ENCODE data around the gene COMP. TPM values are rescaled to one million over a fixed set of nuclear protein-coding genes. Genes with fewer than 3 reads are reported as not detected.

COMP gene
- polyA plus RNA-seq, 1 experiment, result 9.2 TPM

DNA sequence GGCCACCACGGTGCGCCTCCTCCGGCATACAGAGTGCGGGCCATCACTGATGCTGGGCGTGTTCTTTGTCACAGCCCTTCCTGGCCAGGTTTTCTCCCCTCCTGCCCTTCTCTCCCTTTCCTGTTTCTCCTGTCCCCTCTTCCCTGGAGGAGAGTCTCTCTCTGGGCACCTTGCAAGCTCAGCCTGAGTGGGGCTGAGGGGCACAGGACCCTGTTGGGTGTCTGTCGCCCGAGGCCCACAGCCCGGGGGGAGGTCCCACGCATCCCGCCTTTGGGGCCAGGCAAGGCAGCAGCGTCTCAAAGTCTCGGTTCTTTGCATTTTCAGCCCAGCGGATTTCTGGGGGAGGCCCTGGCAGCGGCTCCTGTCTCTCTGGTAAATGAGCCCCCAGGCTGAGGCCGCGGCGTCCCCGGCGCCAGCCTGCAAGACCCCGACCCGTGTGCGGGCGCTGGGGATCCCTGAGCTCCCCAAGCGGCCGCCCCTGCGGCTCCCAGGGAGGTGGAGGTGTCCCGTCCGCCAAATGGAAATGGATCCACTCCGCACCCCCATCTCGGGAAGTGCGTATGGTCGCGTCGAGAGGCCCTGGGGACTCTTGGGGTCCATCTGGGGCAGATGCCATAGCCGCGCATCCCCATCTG, 47.2 kb downstream of the COMP start:
- DNase-seq (ENCODE audit: low read depth), result no peak
- H3K36me3 ChIP-seq (ENCODE audit: control insufficient read depth, insufficient read depth, low read length), result no peaks in the 10 kb centered on the region; the same call in 1 of the 2 replicates
- H3K27me3 ChIP-seq (ENCODE audit: control insufficient read depth, insufficient read depth, low read length), result no peaks in the 10 kb centered on the region
- no peak overlapping the region for H3K4me3 ChIP-seq (ENCODE audit: low read depth, low read length)
- CTCF ChIA-PET, result no interaction called here
- TF ChIP-seq CTCF (IDR thresholded peaks at IDR 0.05; ENCODE audit: insufficient read depth, low read depth, low read length), result no peak
- POLR2A ChIA-PET, result no interaction called here

DNA sequence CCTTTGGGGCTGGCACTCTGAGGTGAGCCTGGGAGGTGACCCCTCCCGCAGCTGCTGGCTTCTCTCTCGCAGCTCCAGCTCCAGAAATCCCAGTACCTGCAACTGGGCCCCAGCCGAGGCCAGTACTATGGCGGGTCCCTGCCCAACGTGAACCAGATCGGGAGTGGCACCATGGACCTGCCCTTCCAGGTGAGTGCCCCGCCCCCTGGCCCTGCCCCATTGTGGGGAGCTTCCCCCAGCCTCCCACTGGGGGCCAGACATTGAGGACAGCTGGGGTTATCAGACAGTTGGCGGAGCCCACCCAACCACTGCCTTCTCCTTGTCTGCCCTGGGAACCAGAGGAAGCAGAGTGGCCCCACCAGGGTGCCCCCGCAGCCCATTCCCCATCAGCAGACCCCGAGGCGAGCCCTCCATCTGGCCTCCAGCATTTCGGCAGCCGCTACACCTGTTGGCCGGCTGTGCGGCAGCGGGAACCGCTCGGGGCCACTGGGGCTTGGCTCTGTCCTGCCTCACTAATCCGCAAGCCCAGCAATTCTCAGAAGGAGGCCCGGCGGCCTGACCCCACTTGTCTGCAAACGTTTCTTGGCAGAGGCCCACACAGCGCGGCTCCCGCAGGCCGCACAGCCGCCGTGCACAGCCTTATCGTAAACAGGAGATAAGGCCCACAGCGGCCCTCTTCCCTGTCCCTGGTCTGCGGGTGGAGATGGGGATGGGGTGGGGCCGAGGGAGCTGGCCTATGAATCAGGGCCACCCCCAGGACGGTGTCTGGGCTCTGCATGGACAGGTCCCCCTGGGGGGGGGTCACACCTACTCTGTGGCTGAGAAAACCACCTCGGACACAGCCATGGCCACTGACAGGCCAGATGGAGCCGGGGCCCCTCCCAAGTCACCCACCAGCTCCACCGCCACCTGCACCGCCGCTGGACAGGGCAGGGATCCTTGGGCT, 48.0 kb downstream of the COMP start:
- CTCF ChIA-PET, result no interaction called here
- Histone ChIP-seq H3K36me3 (ENCODE audit: control insufficient read depth, insufficient read depth, low read length) (no peaks in the 10 kb centered on the region; the same call in 1 of the 2 replicates), H3K27me3 (ENCODE audit: control insufficient read depth, insufficient read depth, low read length) (no peaks in the 10 kb centered on the region), H3K4me3 (ENCODE audit: low read depth, low read length) (no peak overlapping the region)
- DNase-seq (ENCODE audit: low read depth), result no peak
- POLR2A ChIA-PET, result no interaction called here
- TF ChIP-seq CTCF (IDR thresholded peaks at IDR 0.05; ENCODE audit: insufficient read depth, low read depth, low read length), result no peak

DNA sequence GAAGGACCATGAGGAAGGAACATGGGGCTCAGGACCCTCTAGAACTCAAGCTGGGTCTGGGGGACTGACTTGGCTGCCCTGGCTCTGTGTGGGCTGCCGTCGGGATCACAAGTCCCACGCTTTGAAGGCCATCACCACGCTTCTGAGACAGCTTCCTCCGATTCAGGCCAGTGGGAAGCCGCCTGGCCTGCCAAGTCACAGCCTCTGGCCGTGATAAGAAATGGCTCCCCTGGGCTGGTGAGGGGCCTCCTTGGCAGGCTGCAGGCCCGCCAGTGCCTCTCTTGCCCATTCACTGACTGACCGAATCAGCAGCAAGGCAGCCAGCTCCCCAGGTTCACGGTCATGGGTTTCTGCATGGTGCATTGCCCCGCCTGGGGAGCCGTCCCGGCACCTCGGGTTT, 48.8 kb downstream of the COMP start:
- no peaks in the 10 kb centered on the region for H3K27me3 ChIP-seq (ENCODE audit: control insufficient read depth, insufficient read depth, low read length)
- CTCF ChIA-PET, result no interaction called here
- DNase-seq (ENCODE audit: low read depth), result no peak
- no peak overlapping the region for H3K4me3 ChIP-seq (ENCODE audit: low read depth, low read length)
- POLR2A ChIA-PET, result no interaction called here
- H3K36me3 ChIP-seq (ENCODE audit: control insufficient read depth, insufficient read depth, low read length), result no peaks in the 10 kb centered on the region; the same call in 1 of the 2 replicates
- no peak for TF ChIP-seq CTCF (IDR thresholded peaks at IDR 0.05; ENCODE audit: insufficient read depth, low read depth, low read length)

DNA sequence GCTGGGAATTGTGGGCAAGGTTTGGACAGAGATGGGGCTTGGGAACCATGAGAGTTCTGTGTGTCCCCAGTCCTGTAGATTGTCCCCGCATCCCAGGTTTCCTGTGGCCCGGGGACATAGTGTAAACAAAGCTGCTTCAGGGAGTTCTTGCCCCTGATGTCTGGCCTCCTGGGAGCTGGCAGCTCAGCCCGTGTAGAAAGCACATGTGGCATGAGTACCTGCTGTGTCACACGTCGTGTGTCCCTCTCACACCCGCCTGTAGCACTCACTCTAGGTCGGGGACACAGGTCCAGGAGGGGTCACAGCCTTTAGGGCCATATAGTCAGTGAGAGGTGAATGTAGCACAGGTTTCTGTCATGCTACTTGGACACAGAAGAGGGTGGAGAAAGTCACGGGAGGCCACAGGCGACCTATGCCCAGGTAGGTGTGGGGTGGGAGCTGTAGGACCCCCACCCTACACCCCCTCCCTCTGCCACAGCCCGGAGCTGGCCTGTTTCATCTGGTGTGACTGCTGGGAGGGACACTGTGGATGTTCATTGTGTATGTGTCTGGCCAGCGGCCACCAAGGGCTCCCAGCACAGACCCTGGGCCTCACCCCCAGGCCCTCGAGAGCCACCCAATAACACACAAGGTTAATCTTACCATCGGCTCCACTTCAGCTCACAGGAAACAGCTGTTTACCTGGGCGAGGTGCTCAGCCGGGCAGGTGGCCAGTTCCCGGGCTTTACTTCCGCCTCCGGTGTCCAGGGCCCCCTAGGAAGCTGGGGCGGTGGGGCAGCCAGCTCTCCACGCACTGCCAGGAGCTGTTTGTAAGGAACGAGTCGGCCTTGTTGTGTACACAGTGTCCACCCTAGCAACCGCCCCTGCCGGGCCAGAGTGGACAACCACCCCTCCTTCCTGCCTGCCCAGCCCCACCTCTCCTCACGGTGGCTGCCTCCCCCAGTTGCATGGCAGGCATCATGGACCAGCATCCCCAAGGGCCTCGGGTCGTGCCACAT, 49.7 kb downstream of the COMP start:
- no peak for DNase-seq (ENCODE audit: low read depth)
- H3K4me3 ChIP-seq (ENCODE audit: low read depth, low read length), result no peak overlapping the region
- ChIA-PET CTCF (interaction anchor here (0.8 kb wide), 1 partner anchor 69 kb away, joined by 3 read pairs; no protein-coding TSS in a partner anchor), POLR2A (no interaction called here)
- no peaks in the 10 kb centered on the region; the same call in 1 of the 2 replicates for H3K36me3 ChIP-seq (ENCODE audit: control insufficient read depth, insufficient read depth, low read length)
- TF ChIP-seq CTCF (IDR thresholded peaks at IDR 0.05; ENCODE audit: insufficient read depth, low read depth, low read length), result no peak
- no peaks in the 10 kb centered on the region for H3K27me3 ChIP-seq (ENCODE audit: control insufficient read depth, insufficient read depth, low read length)
